HepG2 (cell line): Measurements from ENCODE around the gene IGLON5. TPM values are rescaled to one million over a fixed set of nuclear protein-coding genes. Genes with fewer than 3 reads are reported as not detected.

Experiments used
- ADNP ChIP-seq: sonication (generic); formaldehyde crosslinking; IDR thresholded peaks from 2 replicates; pipeline ENCODE4 v1.4.0; 2020; ENCODE audit warnings: missing genetic modification reagents
- ATM ChIP-seq: fragments of 450-650 bp; IDR thresholded peaks from 2 replicates; pipeline ENCODE4 v1.7.1; 2017; ENCODE audit warnings: mild to moderate bottlenecking, borderline replicate concordance
- BORCS8-MEF2B ChIP-seq: sonication (generic); formaldehyde crosslinking; IDR thresholded peaks from 2 replicates; pipeline ENCODE4 v1.8.0; 2022; ENCODE audit warnings: mild to moderate bottlenecking, missing genetic modification reagents
- GPN1 ChIP-seq: sonication (generic); formaldehyde crosslinking; IDR thresholded peaks from 2 replicates; pipeline ENCODE4 v1.5.1; 2020; ENCODE audit warnings: missing genetic modification reagents, borderline replicate concordance
- MATR3 ChIP-seq: sonication (generic); formaldehyde crosslinking; IDR thresholded peaks from 2 replicates; pipeline ENCODE4 v1.4.0; 2020; ENCODE audit warnings: missing genetic modification reagents
- PAWR ChIP-seq: sonication (generic); formaldehyde crosslinking; IDR thresholded peaks from 2 replicates; pipeline ENCODE4 v1.4.0; 2020; ENCODE audit warnings: missing genetic modification reagents, mild to moderate bottlenecking, borderline replicate concordance
- POLR2G ChIP-seq: fragments of 200-400 bp; formaldehyde crosslinking; IDR thresholded peaks from 2 replicates; pipeline ENCODE4 v1.6.1; 2018; ENCODE audit warnings: mild to moderate bottlenecking, low read depth, low read length, moderate library complexity
- RBM39 ChIP-seq: fragments of 200-400 bp; formaldehyde crosslinking; IDR thresholded peaks from one replicate; pipeline ENCODE4 v1.6.1; 2018; ENCODE audit warnings: antibody characterized with exemption, mild to moderate bottlenecking, low read depth, low read length; ENCODE audit not compliant: poor library complexity, severe bottlenecking
- SAP130 ChIP-seq: IDR thresholded peaks from 2 replicates; pipeline ENCODE4 v1.6.1; 2016; ENCODE audit warnings: low read depth
- SP1 ChIP-seq, 2 experiments: fragments of 450-650 bp in 1 of 2; sonication (generic) in 1 of 2; formaldehyde crosslinking in 1 of 2; IDR thresholded peaks; 2 replicates each; pipeline versions ENCODE4 v1.4.0 to v1.6.1; 2016 to 2020; ENCODE audit warnings: missing genetic modification reagents in 1 of 2
- SP4 ChIP-seq: sonication (generic); formaldehyde crosslinking; IDR thresholded peaks from 2 replicates; pipeline ENCODE4 v1.8.1; 2023; ENCODE audit warnings: mild to moderate bottlenecking, missing genetic modification reagents
- SPEN ChIP-seq: sonication (generic); formaldehyde crosslinking; IDR thresholded peaks from 2 replicates; pipeline ENCODE4 v1.5.1; 2020; ENCODE audit warnings: low read depth, mild to moderate bottlenecking, missing genetic modification reagents
- SRY ChIP-seq: sonication (generic); formaldehyde crosslinking; IDR thresholded peaks from 2 replicates; pipeline ENCODE4 v1.8.0; 2022; ENCODE audit warnings: mild to moderate bottlenecking, missing genetic modification reagents
- STAG1 ChIP-seq: sonication (generic); formaldehyde crosslinking; IDR thresholded peaks from 2 replicates; pipeline ENCODE4 v1.4.0; 2020; ENCODE audit warnings: missing genetic modification reagents
- TBP ChIP-seq: sonication (generic); formaldehyde crosslinking; IDR thresholded peaks from 2 replicates; pipeline ENCODE4 v1.5.0; 2020; ENCODE audit warnings: missing genetic modification reagents
- ZNF354B ChIP-seq: sonication (generic); formaldehyde crosslinking; IDR thresholded peaks from 2 replicates; pipeline ENCODE4 v1.8.0; 2022; ENCODE audit warnings: mild to moderate bottlenecking, missing genetic modification reagents
- ZNF432 ChIP-seq: sonication (generic); formaldehyde crosslinking; IDR thresholded peaks from 2 replicates; pipeline ENCODE4 v1.5.0; 2020; ENCODE audit warnings: missing genetic modification reagents, mild to moderate bottlenecking, borderline replicate concordance
- ZNF550 ChIP-seq: sonication (generic); formaldehyde crosslinking; IDR thresholded peaks from 2 replicates; pipeline ENCODE4 v1.4.0; 2020; ENCODE audit warnings: mild to moderate bottlenecking, missing genetic modification reagents, borderline replicate concordance
- ZNF772 ChIP-seq: sonication (generic); formaldehyde crosslinking; IDR thresholded peaks from 2 replicates; pipeline ENCODE4 v1.5.0; 2020; ENCODE audit warnings: mild to moderate bottlenecking, missing genetic modification reagents
- ZNF790 ChIP-seq: sonication (generic); formaldehyde crosslinking; IDR thresholded peaks from 2 replicates; pipeline ENCODE4 v1.8.0; 2022; ENCODE audit warnings: missing genetic modification reagents, mild to moderate bottlenecking, borderline replicate concordance
- ZSCAN12 ChIP-seq: sonication (generic); formaldehyde crosslinking; IDR thresholded peaks from 2 replicates; pipeline ENCODE4 v1.9.0; 2021; ENCODE audit warnings: mild to moderate bottlenecking, missing genetic modification reagents
- ZSCAN22 ChIP-seq: sonication (generic); formaldehyde crosslinking; IDR thresholded peaks from 2 replicates; pipeline ENCODE4 v1.4.0; 2020; ENCODE audit warnings: mild to moderate bottlenecking, missing genetic modification reagents
- polyA plus RNA-seq, 8 experiments: library from polyadenylated mRNA; depleted of rRNA in 3 of 8; stranded (reverse) in 7 of 8; unstranded in 1 of 8; fragments of >200 nt; fragmentation: Illumina TruSeq in 4 of 8; extraction: Trizol in 4 of 8; gene quantifications; 2 replicates each; pipeline versions ENCODE4 v1.2.1 to v1.2.3, GENCODE V29; 2011 to 2016; ENCODE audit warnings: low read depth in 4 of 8, missing spikeins in 1 of 8, mixed read lengths in 1 of 8; ENCODE audit not compliant: insufficient read depth in 1 of 8
- total RNA-seq, 5 experiments: library from RNA; depleted of rRNA; stranded (reverse); fragments of >200 nt; fragmentation: Illumina TruSeq; extraction: Trizol; gene quantifications; 2 replicates each; pipeline ENCODE4 v1.2.3, GENCODE V29; 2016; ENCODE audit warnings: low read depth in 1 of 5
- TF ChIP-seq, protein P1 (sequence below): sonication (generic); formaldehyde crosslinking; IDR thresholded peaks from 2 replicates; pipeline ENCODE4 v1.4.0; 2020; ENCODE audit warnings: mild to moderate bottlenecking, missing genetic modification reagents

Gene IGLON5
- total and polyA plus RNA-seq, 2 of the 13 experiments (the other 11 are each of a cell fraction or from before 2014, with no cell fraction given) = 0.04 to 5.7 TPM

DNA sequence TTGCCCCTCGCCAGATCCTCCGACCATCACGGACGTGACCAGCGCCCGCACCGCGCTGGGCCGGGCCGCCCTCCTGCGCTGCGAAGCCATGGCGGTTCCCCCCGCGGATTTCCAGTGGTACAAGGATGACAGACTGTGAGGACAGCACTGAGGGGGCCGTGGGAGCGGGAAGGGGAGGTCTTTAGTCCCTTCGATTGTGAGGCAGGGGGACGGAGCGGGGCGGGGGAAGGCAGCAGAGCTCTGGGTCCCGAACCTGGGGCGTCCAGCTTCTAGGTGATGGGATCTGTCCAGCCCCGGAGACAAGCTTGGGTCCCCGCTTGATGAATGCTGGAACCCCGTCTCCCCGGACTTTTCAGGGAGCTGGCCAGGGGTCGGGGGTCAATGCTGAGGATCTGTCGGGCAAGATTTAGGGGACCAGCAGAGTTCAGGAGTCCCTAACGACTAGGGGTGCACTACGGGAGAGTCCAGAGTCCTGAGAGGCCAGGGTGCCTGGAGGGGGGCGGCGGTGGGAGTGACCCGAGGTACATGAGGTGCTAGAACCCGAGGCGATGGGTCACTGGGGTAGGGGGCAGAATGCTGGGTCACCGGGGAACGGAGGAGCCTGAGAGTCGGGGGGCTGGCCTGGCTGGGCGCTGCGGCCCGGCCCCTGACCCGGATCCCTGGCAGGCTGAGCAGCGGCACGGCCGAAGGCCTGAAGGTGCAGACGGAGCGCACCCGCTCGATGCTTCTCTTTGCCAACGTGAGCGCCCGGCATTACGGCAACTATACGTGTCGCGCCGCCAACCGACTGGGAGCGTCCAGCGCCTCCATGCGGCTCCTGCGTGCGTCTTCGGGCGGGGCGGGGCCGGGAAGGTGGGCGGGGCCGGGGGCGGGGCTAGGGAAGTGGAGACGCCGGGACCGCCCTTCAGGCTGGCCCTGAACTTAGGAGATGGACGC is 15.9 kb downstream of the IGLON5 start (continued):
- TF ChIP-seq ZNF550 (CRISPR knock-in tag) (no peak), ATM (no peak), ZNF354B (CRISPR knock-in tag) (peak; percentile 32; the same call in 1 of the 2 replicates), MATR3 (no peak), SRY (CRISPR knock-in tag) (no peak), RBM39 (peak; percentile 62), ZSCAN12 (no peak), ZNF432 (no peak), TBP (no peak), ZNF790 (no peak), STAG1 (CRISPR knock-in tag) (peak; percentile 27), ZSCAN22 (CRISPR knock-in tag) (no peak), POLR2G (peak; percentile 28; the same call in 1 of the 2 replicates), ZNF772 (CRISPR knock-in tag) (no peak), PAWR (CRISPR knock-in tag) (no peak), GPN1 (CRISPR knock-in tag) (no peak), SP1 (IDR thresholded peaks at IDR 0.05) (no peak), SP1 (CRISPR knock-in tag; IDR thresholded peaks at IDR 0.05) (peak; percentile 82; the same call in 1 of the 2 replicates), ADNP (CRISPR knock-in tag) (no peak), BORCS8-MEF2B (0 out of 2 replicates have a peak, but pooled peaks have one; percentile 41), SAP130 (CRISPR knock-in tag) (peak; percentile 48; the same call in 1 of the 2 replicates), SP4 (CRISPR knock-in tag) (peak; percentile 38; the same call in 1 of the 2 replicates), SPEN (CRISPR knock-in tag) (0 out of 2 replicates have a peak, but pooled peaks have one; percentile 23)
- TF ChIP-seq, protein P1, sequence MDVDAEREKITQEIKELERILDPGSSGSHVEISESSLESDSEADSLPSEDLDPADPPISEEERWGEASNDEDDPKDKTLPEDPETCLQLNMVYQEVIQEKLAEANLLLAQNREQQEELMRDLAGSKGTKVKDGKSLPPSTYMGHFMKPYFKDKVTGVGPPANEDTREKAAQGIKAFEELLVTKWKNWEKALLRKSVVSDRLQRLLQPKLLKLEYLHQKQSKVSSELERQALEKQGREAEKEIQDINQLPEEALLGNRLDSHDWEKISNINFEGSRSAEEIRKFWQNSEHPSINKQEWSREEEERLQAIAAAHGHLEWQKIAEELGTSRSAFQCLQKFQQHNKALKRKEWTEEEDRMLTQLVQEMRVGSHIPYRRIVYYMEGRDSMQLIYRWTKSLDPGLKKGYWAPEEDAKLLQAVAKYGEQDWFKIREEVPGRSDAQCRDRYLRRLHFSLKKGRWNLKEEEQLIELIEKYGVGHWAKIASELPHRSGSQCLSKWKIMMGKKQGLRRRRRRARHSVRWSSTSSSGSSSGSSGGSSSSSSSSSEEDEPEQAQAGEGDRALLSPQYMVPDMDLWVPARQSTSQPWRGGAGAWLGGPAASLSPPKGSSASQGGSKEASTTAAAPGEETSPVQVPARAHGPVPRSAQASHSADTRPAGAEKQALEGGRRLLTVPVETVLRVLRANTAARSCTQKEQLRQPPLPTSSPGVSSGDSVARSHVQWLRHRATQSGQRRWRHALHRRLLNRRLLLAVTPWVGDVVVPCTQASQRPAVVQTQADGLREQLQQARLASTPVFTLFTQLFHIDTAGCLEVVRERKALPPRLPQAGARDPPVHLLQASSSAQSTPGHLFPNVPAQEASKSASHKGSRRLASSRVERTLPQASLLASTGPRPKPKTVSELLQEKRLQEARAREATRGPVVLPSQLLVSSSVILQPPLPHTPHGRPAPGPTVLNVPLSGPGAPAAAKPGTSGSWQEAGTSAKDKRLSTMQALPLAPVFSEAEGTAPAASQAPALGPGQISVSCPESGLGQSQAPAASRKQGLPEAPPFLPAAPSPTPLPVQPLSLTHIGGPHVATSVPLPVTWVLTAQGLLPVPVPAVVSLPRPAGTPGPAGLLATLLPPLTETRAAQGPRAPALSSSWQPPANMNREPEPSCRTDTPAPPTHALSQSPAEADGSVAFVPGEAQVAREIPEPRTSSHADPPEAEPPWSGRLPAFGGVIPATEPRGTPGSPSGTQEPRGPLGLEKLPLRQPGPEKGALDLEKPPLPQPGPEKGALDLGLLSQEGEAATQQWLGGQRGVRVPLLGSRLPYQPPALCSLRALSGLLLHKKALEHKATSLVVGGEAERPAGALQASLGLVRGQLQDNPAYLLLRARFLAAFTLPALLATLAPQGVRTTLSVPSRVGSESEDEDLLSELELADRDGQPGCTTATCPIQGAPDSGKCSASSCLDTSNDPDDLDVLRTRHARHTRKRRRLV = no peak
